ENCODE results near the gene NTHL1.
"Not testable (repeated sequence)": the region's sequence is repeated elsewhere in the genome, so short reads cannot be mapped to it uniquely, and the experiment has no call there.

NTHL1 gene

GRCh38 chr16:2011726-2012125 lies 35.9 kb downstream of the NTHL1 start:
- DNase-seq (ENCODE audit: low read depth in 1 of 2, low spot score in 1 of 2), result not testable (repeated sequence)

- peak; percentile 58 to 65 for DNase-seq (ENCODE audit: low read depth in 1 of 2, low spot score in 1 of 2)
Observed at GRCh38 chr16:2009791-2010510, 37.7 kb downstream of the NTHL1 start, which contains the start of gene ZNF598. Gene ZNF598, minus strand, starts transcription at chr16:2009821.

- DNase-seq (ENCODE audit: low read depth in 1 of 2, low spot score in 1 of 2), result no peak
Observed at GRCh38 chr16:2009164-2009711, 38.4 kb downstream of the NTHL1 start.

- DNase-seq (ENCODE audit: low read depth in 1 of 2, low spot score in 1 of 2), result no peak
Observed at GRCh38 chr16:2008631-2009163, 38.9 kb downstream of the NTHL1 start.

- no peak for DNase-seq (ENCODE audit: low read depth in 1 of 2, low spot score in 1 of 2)
Observed at GRCh38 chr16:2008009-2008526, 39.6 kb downstream of the NTHL1 start.

GRCh38 chr16:2007081-2007836 lies 40.4 kb downstream of the NTHL1 start:
- DNase-seq (ENCODE audit: low read depth in 1 of 2, low spot score in 1 of 2), result no peak

GRCh38 chr16:2006317-2006716 lies 41.3 kb downstream of the NTHL1 start:
- no peak for DNase-seq (ENCODE audit: low read depth in 1 of 2, low spot score in 1 of 2)

GRCh38 chr16:2005646-2006045 lies 42.0 kb downstream of the NTHL1 start:
- no peak for DNase-seq (ENCODE audit: low read depth in 1 of 2, low spot score in 1 of 2)

- no peak for DNase-seq (ENCODE audit: low read depth in 1 of 2, low spot score in 1 of 2)
Observed at GRCh38 chr16:2004795-2005517, 42.7 kb downstream of the NTHL1 start.

GRCh38 chr16:2003827-2004641 lies 43.6 kb downstream of the NTHL1 start:
- DNase-seq (ENCODE audit: low read depth in 1 of 2, low spot score in 1 of 2), result peak; percentile 72 to 81

- DNase-seq (ENCODE audit: low read depth in 1 of 2, low spot score in 1 of 2), result no peak
Observed at GRCh38 chr16:2003231-2003826, 44.3 kb downstream of the NTHL1 start.

GRCh38 chr16:2002406-2003230 lies 45.0 kb downstream of the NTHL1 start:
- no peak for DNase-seq (ENCODE audit: low read depth in 1 of 2, low spot score in 1 of 2)

- DNase-seq (ENCODE audit: low read depth in 1 of 2, low spot score in 1 of 2), result no peak
Observed at GRCh38 chr16:2001456-2002355, 45.9 kb downstream of the NTHL1 start.

GRCh38 chr16:2001035-2001434 lies 46.6 kb downstream of the NTHL1 start:
- no peak for DNase-seq (ENCODE audit: low read depth in 1 of 2, low spot score in 1 of 2)

- DNase-seq (ENCODE audit: low read depth in 1 of 2, low spot score in 1 of 2), result no peak
Observed at GRCh38 chr16:1999866-2000514, 47.6 kb downstream of the NTHL1 start.

- no peak for DNase-seq (ENCODE audit: low read depth in 1 of 2, low spot score in 1 of 2)
Observed at GRCh38 chr16:1998852-1999801, 48.5 kb downstream of the NTHL1 start.
